T-helper 2 cell treated with Interferon-gamma antibody and Interleukin-4, amounts not matched to agents 100 ng/mL and 5 ng/mL, for 36 hours (primary cell): Measurements from ENCODE around the gene MRPL45. TPM values are rescaled to one million over a fixed set of nuclear protein-coding genes. Genes with fewer than 3 reads are reported as not detected.

Experiments
- intact Hi-C: fragments of 100-400 bp; cut with micrococcal nuclease; formaldehyde crosslinking; loops from one replicate; pipeline ENCODE4 v1.15.1; 2023
- total RNA-seq: library from RNA; stranded (reverse); gene quantifications from 2 replicates; pipeline ENCODE4 v1.2.3, GENCODE V29; 2022

The MRPL45 gene
- total RNA-seq, 1 donor from 2014 or later = 33.4 TPM

GRCh38 chr17:38324772-38325171 lies 27.8 kb downstream of the MRPL45 start:
- intact Hi-C loops = no loop called here

DNA sequence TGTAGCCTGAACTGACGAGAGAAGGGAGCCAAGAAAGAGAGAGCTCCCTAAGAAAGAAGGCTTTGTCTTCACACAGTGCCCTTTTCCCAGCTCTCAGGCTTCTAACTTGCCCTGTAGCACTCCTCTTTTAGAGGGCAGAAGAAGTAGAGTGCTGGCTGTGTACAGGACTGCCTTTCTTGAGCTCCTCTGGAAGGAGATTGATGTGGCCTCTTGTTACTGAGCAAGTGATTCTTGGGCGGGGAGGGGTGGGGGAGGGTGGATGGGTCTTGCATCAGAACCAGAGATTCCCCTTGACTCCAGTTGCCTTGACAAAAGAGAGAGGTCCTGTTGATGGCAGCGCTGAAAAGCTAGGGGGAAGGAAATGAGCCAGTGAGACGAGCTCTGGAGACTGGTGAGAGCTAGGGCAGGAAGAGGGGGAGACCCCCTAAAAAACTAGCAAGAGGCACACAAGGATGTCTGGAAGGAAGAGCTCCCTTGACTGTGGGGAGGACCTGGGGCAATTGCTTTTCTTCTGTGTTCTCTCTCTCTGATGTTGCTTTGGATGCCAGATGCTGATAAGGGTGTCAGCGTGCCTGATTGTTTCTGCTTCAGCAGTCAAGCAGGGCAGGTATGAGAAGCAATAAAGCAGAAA lies 28.4 kb downstream of the MRPL45 start:
- intact Hi-C loops = no loop called here

GRCh38 chr17:38326996-38327792 lies 30.2 kb downstream of the MRPL45 start:
- intact Hi-C loops = no loop called here

DNA sequence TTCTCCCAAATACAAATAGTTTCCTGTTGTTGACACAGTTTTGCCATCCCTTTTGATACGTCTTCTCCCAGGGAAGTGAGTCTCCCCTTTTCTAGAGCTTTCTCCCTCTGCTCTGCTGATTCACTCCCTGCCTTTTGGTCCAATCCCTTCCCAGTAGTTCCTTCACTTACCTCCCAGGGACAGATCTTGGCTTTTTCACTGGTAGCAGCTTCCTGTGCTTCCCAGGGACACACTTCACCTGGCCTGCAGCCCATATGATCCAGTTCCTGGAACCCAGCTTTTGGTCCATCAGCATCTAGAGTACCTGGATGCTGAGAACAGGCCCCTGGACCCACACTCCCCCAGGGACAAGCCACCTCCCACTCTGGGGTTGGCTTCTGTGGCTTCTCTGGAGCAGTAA lies 31.0 kb downstream of the MRPL45 start:
- intact Hi-C loops = no loop called here

- intact Hi-C loops = no loop called here
Observed at GRCh38 chr17:38328620-38329019, 31.7 kb downstream of the MRPL45 start.

DNA sequence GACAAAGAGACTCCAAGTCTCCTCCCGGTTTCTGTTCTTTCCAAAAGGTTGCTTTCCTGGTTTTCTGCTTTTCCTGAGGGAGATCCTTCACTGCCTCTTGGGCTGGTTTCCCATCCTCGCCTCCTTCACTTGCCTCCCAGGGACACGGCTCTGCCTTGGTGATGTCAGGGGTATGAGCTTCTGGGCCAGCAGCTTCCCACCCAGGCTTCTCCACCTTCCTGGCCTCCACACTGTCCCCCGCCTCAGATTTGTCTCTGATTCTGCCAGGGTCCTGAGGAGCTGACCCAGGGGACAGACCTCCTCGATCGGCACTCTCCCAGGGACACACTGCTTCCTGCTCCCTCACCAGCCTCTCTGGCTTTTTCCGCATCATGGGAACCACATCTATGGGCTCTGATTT lies 32.3 kb downstream of the MRPL45 start:
- intact Hi-C loops = no loop called here

DNA sequence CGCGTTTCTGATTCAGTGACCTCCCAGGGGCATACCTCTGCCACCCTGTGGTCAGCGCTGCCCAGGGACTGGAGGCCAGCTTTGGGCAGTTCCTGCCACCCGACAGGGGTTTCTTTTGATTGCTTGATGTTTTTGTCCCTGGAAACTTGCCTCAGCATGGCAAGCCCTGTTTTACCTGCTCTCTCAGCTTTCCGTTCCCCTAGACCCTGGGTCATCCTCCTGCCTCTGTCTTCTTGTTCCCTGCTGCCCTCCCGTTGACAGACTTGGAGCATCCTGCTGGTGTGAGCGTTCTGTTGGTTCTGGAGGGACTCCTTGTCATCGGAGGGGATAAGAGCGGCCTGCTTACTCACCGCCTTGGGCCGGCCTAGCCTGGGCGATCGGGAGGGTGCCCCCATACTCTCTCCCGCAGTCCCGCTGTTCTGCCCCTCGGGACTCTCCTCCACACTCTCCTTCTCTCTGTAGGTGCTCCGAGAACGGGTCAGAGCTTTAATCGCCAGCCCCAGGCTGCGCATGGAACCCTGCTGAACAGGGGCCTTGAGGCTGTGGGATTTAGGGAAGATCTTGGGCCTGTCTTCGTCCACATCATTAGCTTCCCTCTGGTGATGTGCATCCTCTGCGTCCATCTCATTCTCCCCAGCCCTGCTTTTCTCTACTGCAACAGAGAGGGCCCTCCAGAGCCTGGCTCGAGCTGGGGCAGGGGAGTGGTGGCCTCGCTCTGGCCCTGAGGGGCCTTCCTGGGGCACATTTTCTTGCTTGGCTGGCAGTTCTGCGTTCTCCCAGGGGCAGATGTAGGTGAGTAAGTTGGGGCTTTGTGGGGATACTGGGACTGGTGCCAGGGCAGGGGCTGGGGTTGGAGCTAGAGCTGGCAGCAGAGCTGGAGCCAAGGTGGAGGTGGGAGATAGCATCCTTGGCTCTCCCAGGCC lies 33.1 kb downstream of the MRPL45 start:
- intact Hi-C loops = no loop called here

DNA sequence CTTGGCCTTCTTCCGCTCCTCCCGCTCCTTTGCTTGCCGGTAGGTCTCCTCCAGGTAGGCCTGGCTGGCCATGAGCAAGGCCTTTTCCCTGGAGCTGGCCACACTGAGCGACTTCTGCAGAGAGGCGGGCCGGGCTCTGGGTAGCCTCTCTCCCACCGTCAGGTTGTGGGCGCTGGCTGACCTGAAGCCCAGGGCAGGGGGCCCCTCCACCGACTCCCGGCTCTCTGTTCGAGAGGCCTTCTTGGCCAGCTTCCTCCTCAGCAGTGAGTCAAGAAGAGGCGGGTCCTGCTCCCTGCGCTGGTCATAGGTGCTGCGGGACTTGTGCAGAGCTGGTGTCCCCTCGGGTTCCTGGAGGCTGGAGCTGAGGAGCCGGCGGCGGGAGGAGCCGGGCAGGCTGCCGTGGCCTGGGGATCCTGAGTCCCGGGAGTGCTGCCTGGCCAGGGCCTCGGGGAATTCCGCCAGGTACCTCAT lies 34.0 kb downstream of the MRPL45 start:
- intact Hi-C loops = no loop called here

- intact Hi-C loops = no loop called here
Observed at GRCh38 chr17:38332735-38333134, 35.8 kb downstream of the MRPL45 start.

DNA sequence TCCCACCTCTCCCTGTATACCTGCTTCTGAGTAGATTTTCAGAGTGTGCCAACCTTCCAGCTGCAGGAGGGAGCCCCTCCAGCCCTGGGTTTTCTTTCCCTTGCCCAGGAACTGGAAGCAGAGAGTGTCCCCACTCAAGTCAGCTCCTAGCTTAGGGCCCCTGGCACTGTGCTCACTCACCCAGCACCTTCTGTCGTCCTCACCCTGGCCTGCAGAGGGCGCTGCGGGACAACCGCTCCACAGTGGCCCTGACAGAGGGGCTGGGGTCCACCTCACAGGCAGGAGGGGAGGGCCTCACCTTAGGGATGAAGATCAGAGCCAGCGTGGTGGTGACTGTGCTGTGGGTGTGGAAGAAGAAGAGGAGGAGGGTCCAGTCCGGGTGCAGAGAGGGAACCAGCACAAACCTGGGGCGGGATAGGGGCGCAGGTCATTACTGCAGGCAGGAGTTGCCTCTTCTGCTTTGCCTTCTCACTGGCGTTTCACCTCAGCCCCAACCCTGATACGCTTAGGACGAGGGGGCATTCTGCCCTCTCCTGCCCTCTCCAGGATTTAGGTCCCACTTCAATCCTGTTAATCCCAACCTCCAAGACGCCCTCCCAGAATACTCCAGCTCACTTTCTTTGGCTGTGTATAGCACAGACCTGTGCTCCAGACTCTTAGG lies 36.8 kb downstream of the MRPL45 start:
- intact Hi-C loops = no loop called here

DNA sequence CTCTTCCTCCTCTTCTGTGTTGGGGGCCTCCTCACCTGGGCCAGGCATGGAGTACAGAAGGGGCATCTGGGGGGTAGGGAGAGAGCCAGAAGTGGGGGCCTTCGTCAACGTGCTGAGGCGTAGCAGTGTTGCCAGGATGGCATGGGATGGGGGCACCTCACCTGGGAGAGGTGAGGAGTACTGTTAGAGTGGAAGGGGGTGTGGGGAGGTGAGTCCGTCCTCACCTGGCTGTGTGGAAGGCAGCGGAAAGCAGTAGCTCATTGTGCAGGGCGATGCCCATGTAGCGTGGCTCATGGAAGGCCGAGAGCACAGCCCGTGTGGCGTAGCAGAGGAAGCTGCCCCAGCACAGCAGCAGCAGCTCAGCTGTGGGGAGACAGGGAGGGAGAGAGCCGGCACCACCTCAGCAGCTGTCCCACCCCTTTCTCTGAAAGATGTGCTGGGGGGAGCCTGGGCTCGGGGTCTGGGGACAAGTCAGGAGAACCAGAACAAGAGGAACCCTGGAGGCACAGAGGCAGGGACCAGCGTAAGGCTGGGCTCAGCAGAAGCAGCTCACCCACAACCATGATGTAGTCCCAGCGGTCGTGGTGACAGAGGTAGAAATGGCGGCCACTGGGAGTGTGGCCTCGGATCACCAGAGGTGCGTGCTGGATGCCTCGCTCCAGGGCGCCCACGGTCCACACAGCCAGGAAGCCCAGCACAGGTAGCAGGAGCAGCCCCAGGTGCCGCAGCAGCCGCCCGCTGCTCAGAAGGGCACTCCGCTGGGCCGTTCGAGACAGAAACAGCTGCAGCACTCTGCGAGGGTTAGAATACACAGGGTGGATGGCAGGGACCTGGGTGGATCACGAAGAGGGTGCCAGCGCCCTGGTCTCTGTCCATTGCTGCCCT lies 37.8 kb downstream of the MRPL45 start:
- intact Hi-C loops = no loop called here

GRCh38 chr17:38336838-38337237 lies 39.9 kb downstream of the MRPL45 start:
- intact Hi-C loops = no loop called here

DNA sequence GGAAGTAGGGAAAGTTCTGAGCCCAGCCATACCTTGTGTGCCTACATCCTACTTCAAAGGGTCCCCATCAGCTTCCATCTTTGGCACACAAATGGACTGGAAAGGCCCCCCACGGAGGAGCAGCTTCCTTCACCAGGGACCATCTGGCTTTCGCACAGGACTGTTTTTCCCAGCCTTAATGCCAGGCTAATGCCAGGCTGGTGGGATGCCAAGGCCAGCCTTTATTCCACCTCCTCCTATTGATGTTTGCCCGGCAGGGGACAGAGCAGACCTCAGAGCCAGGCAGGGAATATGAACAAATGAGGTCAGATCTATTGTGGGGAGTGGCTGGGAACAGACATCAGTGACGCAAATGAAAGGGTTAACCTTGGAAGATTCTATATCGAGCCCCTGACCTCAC lies 41.1 kb downstream of the MRPL45 start:
- intact Hi-C loops = no loop called here

DNA sequence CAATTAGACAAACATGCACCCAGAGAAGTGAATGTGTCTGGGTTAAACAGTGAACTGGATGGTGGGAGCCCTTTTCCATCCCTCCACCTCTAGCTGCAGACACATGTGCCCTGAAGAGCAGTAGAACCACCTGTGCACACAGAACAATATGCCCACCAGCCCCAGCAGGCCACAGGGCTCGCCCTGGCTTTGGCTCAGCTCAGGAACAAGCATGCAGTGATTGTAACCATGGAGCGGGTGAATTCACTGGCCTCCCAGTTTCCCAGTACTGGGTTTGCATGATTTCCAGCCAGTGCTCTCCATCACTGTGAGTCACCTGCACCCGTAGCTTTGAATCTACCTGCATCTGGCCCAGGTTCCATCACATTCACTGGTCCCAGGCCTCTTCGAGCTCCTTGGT lies 41.6 kb downstream of the MRPL45 start:
- intact Hi-C loops = no loop called here

DNA sequence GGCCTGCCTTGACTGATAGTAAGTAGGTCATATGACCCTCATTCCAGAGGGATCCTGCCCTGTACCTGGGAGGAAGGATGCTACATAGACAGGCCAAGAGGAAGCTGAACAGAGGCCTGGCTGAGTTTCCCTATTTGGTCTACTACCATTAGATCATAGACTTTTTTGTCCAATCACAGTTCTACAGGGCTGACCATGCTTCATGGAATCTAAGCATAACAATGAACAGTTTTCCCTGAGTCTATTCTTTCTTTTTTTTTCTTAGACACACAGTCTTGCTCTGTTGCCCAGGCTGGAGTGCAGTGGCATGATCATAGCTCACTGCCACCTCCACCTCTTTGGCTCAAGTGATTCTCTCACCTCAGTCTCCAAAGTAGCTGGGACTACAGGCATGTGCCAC lies 42.9 kb downstream of the MRPL45 start:
- intact Hi-C loops = no loop called here

- intact Hi-C loops = no loop called here
Observed at GRCh38 chr17:38341035-38341721, 44.2 kb downstream of the MRPL45 start.

GRCh38 chr17:38342886-38343607 lies 46.1 kb downstream of the MRPL45 start:
- intact Hi-C loops = no loop called here

GRCh38 chr17:38343608-38344419 lies 46.8 kb downstream of the MRPL45 start, which contains the start of gene GPR179:
Gene GPR179, minus strand, starts transcription at chr17:38343956. Its CDS starts 167 bp downstream, at chr17:38343789.
- intact Hi-C loops = no loop called here
